ENCODE data around the gene MORN4.

MORN4 gene

DNA sequence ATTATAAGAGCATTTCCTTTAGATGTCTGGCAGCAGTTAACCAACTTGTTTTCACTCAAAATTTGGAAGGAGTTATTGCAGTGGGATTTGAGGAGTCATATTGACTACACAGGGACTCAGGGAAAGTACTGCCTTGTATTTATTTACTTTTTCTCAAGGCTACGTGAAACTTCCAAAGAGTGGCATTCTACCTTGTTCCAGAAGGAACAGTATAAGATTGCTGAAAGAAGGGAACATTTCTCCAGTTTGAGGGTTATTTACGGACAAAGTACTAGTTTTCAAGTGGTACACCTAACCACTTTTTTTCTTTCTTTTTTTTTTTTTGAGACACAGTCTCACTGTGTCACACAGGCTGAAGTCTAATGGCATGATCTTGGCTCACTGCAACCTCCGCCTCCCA is 5.1 kb downstream of the MORN4 start:
- no peak overlapping the region for H3K4me3 ChIP-seq (ENCODE audit: low read length)
- TF ChIP-seq, protein P1, sequence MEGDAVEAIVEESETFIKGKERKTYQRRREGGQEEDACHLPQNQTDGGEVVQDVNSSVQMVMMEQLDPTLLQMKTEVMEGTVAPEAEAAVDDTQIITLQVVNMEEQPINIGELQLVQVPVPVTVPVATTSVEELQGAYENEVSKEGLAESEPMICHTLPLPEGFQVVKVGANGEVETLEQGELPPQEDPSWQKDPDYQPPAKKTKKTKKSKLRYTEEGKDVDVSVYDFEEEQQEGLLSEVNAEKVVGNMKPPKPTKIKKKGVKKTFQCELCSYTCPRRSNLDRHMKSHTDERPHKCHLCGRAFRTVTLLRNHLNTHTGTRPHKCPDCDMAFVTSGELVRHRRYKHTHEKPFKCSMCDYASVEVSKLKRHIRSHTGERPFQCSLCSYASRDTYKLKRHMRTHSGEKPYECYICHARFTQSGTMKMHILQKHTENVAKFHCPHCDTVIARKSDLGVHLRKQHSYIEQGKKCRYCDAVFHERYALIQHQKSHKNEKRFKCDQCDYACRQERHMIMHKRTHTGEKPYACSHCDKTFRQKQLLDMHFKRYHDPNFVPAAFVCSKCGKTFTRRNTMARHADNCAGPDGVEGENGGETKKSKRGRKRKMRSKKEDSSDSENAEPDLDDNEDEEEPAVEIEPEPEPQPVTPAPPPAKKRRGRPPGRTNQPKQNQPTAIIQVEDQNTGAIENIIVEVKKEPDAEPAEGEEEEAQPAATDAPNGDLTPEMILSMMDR (IDR thresholded peaks at IDR 0.05; ENCODE audit: insufficient read depth, low read depth, low read length, missing control alignments): no peak
- no peak for DNase-seq (ENCODE audit: low read depth)

DNA sequence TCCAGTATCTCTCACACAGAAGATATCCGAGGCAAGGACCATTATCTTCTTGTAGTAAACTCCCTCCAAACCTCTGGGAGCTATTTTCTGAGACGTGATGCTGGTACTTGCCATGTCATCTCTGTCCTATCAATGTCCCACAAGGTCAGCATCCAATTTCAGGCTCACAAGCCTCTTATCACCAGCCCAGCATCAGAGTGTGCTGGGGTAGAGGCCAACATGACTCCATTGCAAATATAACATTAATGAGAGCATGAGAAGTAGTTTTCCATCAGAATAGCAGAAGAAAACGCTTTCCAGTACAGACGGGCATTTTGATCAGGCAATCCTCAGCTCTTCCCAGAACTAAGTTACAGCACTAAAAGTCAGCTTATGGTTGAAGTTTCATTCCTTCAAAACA is 5.6 kb downstream of the MORN4 start:
- TF ChIP-seq, protein P1 (IDR thresholded peaks at IDR 0.05; ENCODE audit: insufficient read depth, low read depth, low read length, missing control alignments): no peak
- H3K4me3 ChIP-seq (ENCODE audit: low read length): no peak overlapping the region
- DNase-seq (ENCODE audit: low read depth): no peak

DNA sequence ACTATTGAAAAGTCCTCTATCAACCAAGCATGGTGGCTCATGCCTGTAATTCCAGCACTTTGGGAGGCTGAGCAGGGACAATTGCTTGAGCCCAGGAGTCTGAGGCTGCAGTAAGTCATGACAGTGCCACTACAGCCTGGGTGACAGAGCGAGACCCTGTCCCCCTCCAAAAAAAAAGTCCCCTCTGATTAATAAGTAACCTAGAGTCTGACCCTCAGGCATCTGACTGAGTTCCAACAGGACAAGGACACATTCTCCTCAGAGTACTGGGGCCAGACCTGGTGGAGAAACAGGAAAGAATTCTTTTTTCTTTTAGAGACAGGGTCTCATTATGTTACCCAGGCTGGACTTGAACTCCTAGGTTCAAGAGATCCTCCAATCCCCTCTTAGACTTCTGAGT is 10.0 kb downstream of the MORN4 start:
- TF ChIP-seq, protein P1 (IDR thresholded peaks at IDR 0.05; ENCODE audit: insufficient read depth, low read depth, low read length, missing control alignments): no peak
- DNase-seq (ENCODE audit: low read depth): no peak
- no peak overlapping the region for H3K4me3 ChIP-seq (ENCODE audit: low read length)

DNA sequence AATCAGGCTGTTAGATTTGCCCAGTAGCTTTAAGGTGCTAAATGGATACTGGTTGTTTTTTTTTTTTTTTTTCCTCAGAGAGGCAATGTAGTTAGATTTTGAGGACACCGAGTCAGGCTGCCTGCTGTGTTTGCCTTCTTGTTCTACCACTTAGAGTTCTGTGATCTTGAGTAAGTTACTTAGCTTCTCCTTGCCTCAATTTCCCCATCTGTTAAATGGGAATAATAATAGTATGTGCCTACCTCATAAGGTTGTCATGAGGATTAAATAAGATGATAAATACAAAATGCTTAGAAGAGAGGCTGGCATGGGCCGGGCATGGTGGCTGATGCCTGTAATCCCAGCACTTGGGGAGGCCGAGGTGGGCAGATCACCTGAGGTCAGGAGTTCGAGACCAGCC is 14.6 kb downstream of the MORN4 start:
- TF ChIP-seq, protein P1 (IDR thresholded peaks at IDR 0.05; ENCODE audit: insufficient read depth, low read depth, low read length, missing control alignments): no peak
- no peak for DNase-seq (ENCODE audit: low read depth)
- no peak overlapping the region for H3K4me3 ChIP-seq (ENCODE audit: low read length)

DNA sequence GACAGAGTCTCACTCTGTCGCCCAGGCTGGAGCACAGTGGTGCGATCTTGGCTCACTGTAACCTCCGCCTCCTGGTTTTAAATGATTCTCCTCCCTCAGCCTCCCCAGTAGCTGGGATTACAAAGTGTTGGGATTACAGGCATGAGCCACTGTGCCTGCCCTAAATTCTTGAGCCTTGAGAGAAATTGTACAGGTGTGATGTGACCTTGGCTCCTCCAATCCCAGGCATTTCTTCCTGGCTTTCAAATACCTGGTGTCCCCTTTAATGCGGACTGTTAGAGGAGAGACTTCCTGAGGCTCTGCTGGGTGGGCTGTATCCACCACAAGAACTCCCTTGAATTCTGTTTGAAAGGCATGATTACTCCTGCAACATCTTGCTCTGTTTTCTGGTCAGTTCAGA is 15.0 kb downstream of the MORN4 start:
- no peak overlapping the region for H3K4me3 ChIP-seq (ENCODE audit: low read length)
- TF ChIP-seq, protein P1 (IDR thresholded peaks at IDR 0.05; ENCODE audit: insufficient read depth, low read depth, low read length, missing control alignments): no peak
- DNase-seq (ENCODE audit: low read depth): no peak

DNA sequence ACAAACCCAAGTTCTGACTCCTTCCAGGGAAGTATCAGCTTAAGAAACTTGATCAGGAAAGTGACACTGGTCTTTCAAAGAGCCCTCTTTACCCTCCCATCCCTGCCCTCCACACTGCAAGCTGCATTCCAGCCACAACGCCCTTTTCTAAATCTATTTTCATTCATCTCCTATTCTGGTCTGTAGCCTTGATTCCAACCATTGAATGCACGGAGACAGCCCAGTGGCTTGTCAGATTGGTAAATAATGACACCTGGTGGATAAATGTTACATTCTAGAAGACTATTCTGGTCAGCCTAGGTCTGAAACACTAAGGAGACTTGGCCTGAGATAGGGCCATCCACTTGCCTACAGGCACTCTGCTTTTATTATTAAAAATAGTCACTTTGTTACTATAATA is 20.9 kb downstream of the MORN4 start:
- no peak overlapping the region for H3K4me3 ChIP-seq (ENCODE audit: low read length)
- peak; percentile 73 for DNase-seq (ENCODE audit: low read depth)
- TF ChIP-seq, protein P1 (IDR thresholded peaks at IDR 0.05; ENCODE audit: insufficient read depth, low read depth, low read length, missing control alignments): peak; percentile 53

DNA sequence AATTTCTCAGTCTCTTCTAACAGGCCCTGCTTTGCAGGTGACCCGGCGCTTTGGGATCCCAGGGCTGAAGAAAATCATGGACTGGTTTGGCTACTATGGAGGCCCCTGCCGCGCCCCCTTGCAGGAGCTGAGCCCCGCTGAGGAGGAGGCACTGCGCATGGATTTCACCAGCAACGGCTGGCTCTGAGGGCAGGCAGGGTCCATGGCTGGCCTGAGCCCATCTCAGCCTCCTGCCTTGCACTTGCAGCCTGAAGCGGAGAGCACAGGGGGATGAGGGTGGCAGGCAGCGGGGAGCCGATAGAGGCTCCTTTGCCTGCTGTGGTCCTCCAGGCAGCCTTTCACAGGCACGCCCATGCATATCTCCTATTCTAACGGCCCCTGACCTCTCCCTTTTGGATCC is 21.8 kb downstream of the MORN4 start:
- TF ChIP-seq, protein P1 (IDR thresholded peaks at IDR 0.05; ENCODE audit: insufficient read depth, low read depth, low read length, missing control alignments): no peak
- no peak for DNase-seq (ENCODE audit: low read depth)
- H3K4me3 ChIP-seq (ENCODE audit: low read length): no peak overlapping the region
